H1 (cell line): ENCODE data around the gene PDE6B. TPM values are rescaled to one million over a fixed set of nuclear protein-coding genes. Genes with fewer than 3 reads are reported as not detected.

Experiments used
- CTCF ChIA-PET: fragments of 300-600 bp; sonication (Branson Sonifier 250); formaldehyde crosslinking; loops from one replicate; lab custom pipeline; 2021; ENCODE audit not compliant: partially characterized antibody; lab: Charles Lee
- POLR2A ChIA-PET: fragments of 300-600 bp; sonication (Branson Sonifier 250); formaldehyde crosslinking; loops from one replicate; lab custom pipeline; 2021; ENCODE audit warnings: inconsistent platforms; ENCODE audit not compliant: partially characterized antibody; lab: Charles Lee
- DNase-seq, 2 experiments: peaks; one replicate each; pipeline versions ENCODE4 v3.0.0 to v3.0.0-alpha.2; 2010 to 2022; ENCODE audit warnings: low spot score in 2 of 2, low read depth in 1 of 2, mixed read lengths in 1 of 2
- FAIRE-seq: peaks from 2 replicates; lab custom pipeline; 2011; peaks lifted over from hg19 to GRCh38; lab: Jason Lieb, UNC
- H2AFZ ChIP-seq: 2 replicates; pipeline ENCODE4 v1.8.1; 2012; ENCODE audit warnings: low read length, inconsistent platforms
- H2AK5ac ChIP-seq: 2 replicates; pipeline ENCODE4 v1.6.1; 2013; ENCODE audit warnings: low read depth, low read length
- H2BK120ac ChIP-seq: replicated peaks from 2 replicates; pipeline ENCODE3; 2013; ENCODE audit warnings: low read depth, low read length, inconsistent platforms
- H2BK12ac ChIP-seq: 2 replicates; pipeline ENCODE4 v1.6.1; 2013; ENCODE audit warnings: low read depth, low read length
- H2BK15ac ChIP-seq: 2 replicates; pipeline ENCODE4 v1.6.1; 2013; ENCODE audit warnings: low read length
- H2BK20ac ChIP-seq: 2 replicates; pipeline ENCODE4 v1.6.1; 2013; ENCODE audit warnings: low read length
- H2BK5ac ChIP-seq: 2 replicates; pipeline ENCODE4 v1.6.1; 2013; ENCODE audit warnings: low read depth, low read length
- H3K14ac ChIP-seq: 2 replicates; pipeline ENCODE4 v1.6.1; 2013; ENCODE audit warnings: inconsistent platforms; ENCODE audit not compliant: insufficient read length
- H3K18ac ChIP-seq: 2 replicates; pipeline ENCODE4 v1.6.1; 2013; ENCODE audit warnings: low read length; ENCODE audit errors: extremely low read depth
- H3K23ac ChIP-seq: 2 replicates; pipeline ENCODE4 v1.6.1; 2013; ENCODE audit warnings: inconsistent platforms; ENCODE audit not compliant: insufficient read length
- H3K23me2 ChIP-seq: 2 replicates; pipeline ENCODE4 v1.6.1; 2013; ENCODE audit warnings: low read depth, low read length
- H3K27ac ChIP-seq: 2 replicates; pipeline ENCODE4 v1.6.1; 2011; ENCODE audit warnings: low read depth, low read length, inconsistent platforms
- H3K27me3 ChIP-seq, 4 experiments: replicated peaks in 1 of 4; 1 replicate in 1 of 4; 2 replicates in 3 of 4; pipeline versions ENCODE4 v1.6.1 to v1.8.1; 2011 to 2013; ENCODE audit warnings: low read length in 3 of 4, mild to moderate bottlenecking in 3 of 4, inconsistent platforms in 2 of 4, mixed read lengths in 2 of 4, moderate library complexity in 1 of 4; ENCODE audit not compliant: control insufficient read depth in 3 of 4, insufficient read depth in 3 of 4; ENCODE audit errors: extremely low read depth in 1 of 4
- H3K36me3 ChIP-seq, 4 experiments: 2 replicates each; pipeline versions ENCODE4 v1.6.1 to v1.8.1; 2011 to 2013; ENCODE audit warnings: mild to moderate bottlenecking in 4 of 4, low read length in 3 of 4, moderate library complexity in 2 of 4, control low read depth in 1 of 4, inconsistent platforms in 1 of 4; ENCODE audit not compliant: insufficient read depth in 4 of 4, control insufficient read depth in 2 of 4
- H3K4ac ChIP-seq: replicated peaks from 2 replicates; pipeline ENCODE3; 2013; ENCODE audit warnings: low read length, low read depth, mixed read lengths, inconsistent platforms; ENCODE audit not compliant: insufficient read length
- H3K4me1 ChIP-seq, 4 experiments: replicated peaks in 1 of 4; 1 replicate in 1 of 4; 2 replicates in 3 of 4; pipeline versions ENCODE4 v1.6.1 to v1.8.1; 2011 to 2013; ENCODE audit warnings: low read length in 3 of 4, inconsistent platforms in 2 of 4, mixed read lengths in 1 of 4; ENCODE audit not compliant: insufficient read depth in 4 of 4, control insufficient read depth in 3 of 4
- H3K4me2 ChIP-seq, 2 experiments: 2 replicates each; pipeline versions ENCODE4 v1.6.1 to v1.8.1; 2011 to 2013; ENCODE audit warnings: low read depth in 2 of 2, low read length in 2 of 2, control low read depth in 1 of 2, inconsistent platforms in 1 of 2, mild to moderate bottlenecking in 1 of 2; ENCODE audit not compliant: insufficient read depth in 1 of 2
- H3K4me3 ChIP-seq, 4 experiments: fragments of 200-600, 300-600 bp in 1 of 4; sonication (generic), shearing (Covaris generic), sonication (Bioruptor Twin) in 1 of 4; 2 replicates each; pipeline versions ENCODE4 v1.5.1 to v1.8.1; 2011 to 2016; ENCODE audit warnings: low read length in 4 of 4, low read depth in 3 of 4, control low read depth in 2 of 4, inconsistent platforms in 2 of 4, mild to moderate bottlenecking in 2 of 4, mixed read lengths in 1 of 4, moderate library complexity in 1 of 4; ENCODE audit not compliant: insufficient read depth in 2 of 4; ENCODE audit errors: extremely low read depth in 1 of 4
- H3K56ac ChIP-seq: replicated peaks from 2 replicates; pipeline ENCODE3; 2013; ENCODE audit warnings: low read depth, mild to moderate bottlenecking, mixed read lengths, low read length, inconsistent platforms; ENCODE audit not compliant: insufficient read length
- H3K79me1 ChIP-seq: 2 replicates; pipeline ENCODE4 v1.6.1; 2013; ENCODE audit warnings: low read depth, low read length, control low read depth
- H3K79me2 ChIP-seq, 2 experiments: 2 replicates each; pipeline versions ENCODE4 v1.6.1 to v1.8.1; 2012 to 2013; ENCODE audit warnings: low read length in 2 of 2, mild to moderate bottlenecking in 2 of 2, inconsistent platforms in 1 of 2; ENCODE audit not compliant: insufficient read depth in 2 of 2, control insufficient read depth in 1 of 2
- H3K9ac ChIP-seq, 4 experiments: replicated peaks in 1 of 4; 1 replicate in 1 of 4; 2 replicates in 3 of 4; pipeline versions ENCODE4 v1.6.1 to v1.8.1; 2011 to 2013; ENCODE audit warnings: low read depth in 3 of 4, low read length in 3 of 4, control low read depth in 2 of 4, mild to moderate bottlenecking in 2 of 4, moderate library complexity in 2 of 4, inconsistent platforms in 1 of 4; ENCODE audit errors: extremely low read depth in 1 of 4
- H3K9me3 ChIP-seq, 2 experiments: 2 replicates each; pipeline versions ENCODE4 v1.6.1 to v1.8.1; 2012 to 2013; ENCODE audit warnings: mild to moderate bottlenecking in 2 of 2, moderate library complexity in 2 of 2, control low read depth in 1 of 2, inconsistent platforms in 1 of 2, low read depth in 1 of 2, low read length in 1 of 2, mixed read lengths in 1 of 2; ENCODE audit not compliant: insufficient read depth in 2 of 2
- H4K20me1 ChIP-seq, 2 experiments: replicated peaks in 1 of 2; 2 replicates each; pipeline versions ENCODE3 to v1.8.1; 2011 to 2013; ENCODE audit warnings: inconsistent platforms in 2 of 2, low read length in 2 of 2, mild to moderate bottlenecking in 1 of 2; ENCODE audit not compliant: insufficient read depth in 2 of 2, control insufficient read depth in 1 of 2
- H4K5ac ChIP-seq: 2 replicates; pipeline ENCODE4 v1.6.1; 2013; ENCODE audit warnings: low read length, low read depth, mixed read lengths, inconsistent platforms; ENCODE audit not compliant: insufficient read length
- H4K8ac ChIP-seq: 2 replicates; pipeline ENCODE4 v1.8.0; 2013; ENCODE audit warnings: mild to moderate bottlenecking, moderate library complexity, low read length, inconsistent platforms; ENCODE audit not compliant: insufficient read depth; ENCODE audit errors: extremely low read depth
- H4K91ac ChIP-seq: replicated peaks from 2 replicates; pipeline ENCODE3; 2013; ENCODE audit warnings: low read length, mixed read lengths, inconsistent platforms; ENCODE audit not compliant: insufficient read length
- CHD1 ChIP-seq: IDR thresholded peaks from 2 replicates; pipeline ENCODE4 v1.6.1; 2012; ENCODE audit warnings: low read depth, low read length, improper control_type of control experiment
- EZH2 ChIP-seq: fragments of 200-600 bp; sonication (generic); IDR thresholded peaks from 2 replicates; pipeline ENCODE4 v1.7.1; 2012; ENCODE audit warnings: low read depth, mild to moderate bottlenecking, moderate library complexity, low read length, inconsistent platforms; ENCODE audit not compliant: severe bottlenecking
- HDAC2 ChIP-seq, 2 experiments: fragments of 300-600 bp in 1 of 2; sonication (generic) in 1 of 2; IDR thresholded peaks; 2 replicates each; pipeline ENCODE4 v1.6.1; 2011 to 2012; ENCODE audit warnings: low read depth in 2 of 2, low read length in 2 of 2, mild to moderate bottlenecking in 2 of 2, moderate library complexity in 2 of 2, borderline replicate concordance in 1 of 2, inconsistent platforms in 1 of 2
- KDM5A ChIP-seq: fragments of 200-600 bp; IDR thresholded peaks from 2 replicates; pipeline ENCODE4 v1.7.1; 2012; ENCODE audit warnings: mild to moderate bottlenecking, low read length, inconsistent platforms, mixed read lengths
- PHF8 ChIP-seq: fragments of 200-600 bp; sonication (generic); conservative IDR thresholded peaks from 2 replicates; pipeline ENCODE4 v1.7.1; 2012; ENCODE audit warnings: low read depth, mild to moderate bottlenecking, inconsistent platforms, low read length, moderate library complexity
- RAD21 ChIP-seq, 2 experiments: IDR thresholded peaks in 1 of 2; conservative IDR thresholded peaks in 1 of 2; 2 replicates each; pipeline ENCODE4 v1.6.1; 2011; ENCODE audit warnings: low read depth in 2 of 2, low read length in 2 of 2, improper control_type of control experiment in 1 of 2, inconsistent platforms in 1 of 2, mild to moderate bottlenecking in 1 of 2, moderate library complexity in 1 of 2
- RBBP5 ChIP-seq: IDR thresholded peaks from 2 replicates; pipeline ENCODE4 v1.7.1; 2012; ENCODE audit warnings: low read depth, mild to moderate bottlenecking, inconsistent platforms, low read length, moderate library complexity, borderline replicate concordance
- SIN3A ChIP-seq, 2 experiments: IDR thresholded peaks in 1 of 2; conservative IDR thresholded peaks in 1 of 2; 2 replicates each; pipeline ENCODE4 v1.6.1; 2011 to 2012; ENCODE audit warnings: low read length in 2 of 2, improper control_type of control experiment in 1 of 2, low read depth in 1 of 2, mild to moderate bottlenecking in 1 of 2
- TEAD4 ChIP-seq: IDR thresholded peaks from 2 replicates; pipeline ENCODE4 v1.6.1; 2012; ENCODE audit warnings: low read depth, low read length, inconsistent platforms, mixed read lengths
- WGBS, 2 experiments: shearing (Covaris generic) in 1 of 2; methylation state at CpG; one replicate each; pipeline versions ENCODE4 v1.1.6 to v1.1.7; 2013 to 2015; ENCODE audit warnings: low lambda C conversion rate in 2 of 2, mixed read lengths in 2 of 2, inconsistent platforms in 1 of 2, low coverage in 1 of 2, missing lambda C conversion rate in 1 of 2; ENCODE audit not compliant: insufficient replicate concordance in 2 of 2, insufficient coverage in 1 of 2, insufficient read length in 1 of 2; ENCODE audit errors: extremely low coverage in 1 of 2, missing lambda C conversion rate in 1 of 2; 5-methylcytosine and 5-hydroxymethylcytosine counted together
- polyA plus RNA-seq, 7 experiments: library from polyadenylated mRNA; depleted of rRNA in 3 of 7; stranded (reverse) in 5 of 7; unstranded in 2 of 7; fragments of >200 nt in 5 of 7; fragments of 200-250 nt in 2 of 7; gene quantifications; 1 replicate in 5 of 7; 2 replicates in 1 of 7; 4 replicates in 1 of 7; pipeline versions ENCODE4 v1.2.1 to v1.2.3, GENCODE V29; 2011 to 2013; ENCODE audit warnings: missing spikeins in 2 of 7, mixed read lengths in 2 of 7
- total RNA-seq: library from RNA; stranded (reverse); fragmentation: NEBNext Ultra II Directional; extraction: Animal tissue kit (Norgen Biotek cat#: 25700); gene quantifications from 2 replicates; pipeline ENCODE4 v1.2.1, GENCODE V29; 2021
- TF ChIP-seq, protein P1 (sequence below): IDR thresholded peaks from 2 replicates; pipeline ENCODE4 v1.6.1; 2012; ENCODE audit warnings: inconsistent platforms

Gene PDE6B
- total and polyA plus RNA-seq, 2 of the 8 experiments (the other 6 are each of a cell fraction or from before 2014, with no cell fraction given): 4.1 to 8.4 TPM

DNA sequence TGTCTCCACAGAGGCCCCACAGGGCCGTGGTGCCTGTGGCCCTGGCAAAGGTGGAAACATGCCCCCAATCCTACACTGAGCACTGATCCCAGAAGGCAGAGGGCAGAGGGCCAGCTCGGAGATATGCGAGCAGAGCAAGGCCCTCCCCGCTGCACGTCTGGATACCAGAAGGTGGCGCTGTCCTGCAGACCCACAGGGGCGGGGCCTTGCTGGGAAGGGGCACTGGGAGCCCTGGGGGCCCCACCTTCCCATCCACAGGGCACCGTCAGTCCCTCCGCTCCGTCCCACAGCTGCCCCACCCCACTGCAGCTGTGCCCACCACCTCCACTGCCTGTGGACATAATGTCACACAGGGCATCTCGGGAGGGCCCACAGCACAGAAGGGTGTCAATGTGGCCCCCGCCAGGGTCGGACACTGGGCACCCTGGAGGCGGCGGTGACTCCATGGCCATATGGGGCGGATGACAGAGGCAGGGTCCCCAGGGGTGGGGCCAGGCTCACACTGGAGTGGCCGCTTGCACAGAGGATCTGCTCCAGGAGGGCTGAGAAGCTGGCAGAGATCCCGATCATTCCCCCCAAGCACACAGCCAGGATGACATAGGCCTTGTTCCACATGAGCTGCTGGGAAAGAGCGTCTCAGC, 58.7 kb downstream of the PDE6B start:
- no peak overlapping the region for H3K4ac ChIP-seq
- no peak overlapping the region for H4K91ac ChIP-seq
- CTCF ChIA-PET: interaction anchor here (0.6 to 5.7 kb wide), 31 partner anchors 8 to 295 kb away, joined by 3 to 65 read pairs (median 4); partner anchors contain the start of genes ATP5ME and MYL5
- H3K79me2 ChIP-seq: no peaks in the 10 kb centered on the region
- H3K4me3 ChIP-seq: no peak overlapping the region
- no peak overlapping the region for H4K8ac ChIP-seq
- H3K27me3 ChIP-seq: no peaks in the 10 kb centered on the region; a peak in 2 of 7 replicates
- no peak overlapping the region for H2AK5ac ChIP-seq
- H2AFZ ChIP-seq: no peak overlapping the region
- H3K4me1 ChIP-seq: peaks cover 0 to 25% (median 13%) of the 10 kb centered on the region in 4 experiments; a peak in 6 of 7 replicates
- H4K5ac ChIP-seq: no peak overlapping the region
- H2BK120ac ChIP-seq: no peak overlapping the region
- peak in 1 of 2 experiments; percentile 91 for DNase-seq
- H3K36me3 ChIP-seq: no peaks in the 10 kb centered on the region
- H3K9ac ChIP-seq: peak overlapping the region in 2 of 4 experiments; percentile 26 to 29; a peak in 2 of 7 replicates
- H3K9me3 ChIP-seq: no peaks in the 10 kb centered on the region
- H2BK15ac ChIP-seq: no peak overlapping the region
- H4K20me1 ChIP-seq: peaks cover 0 to 10% of the 10 kb centered on the region in 2 experiments
- H3K14ac ChIP-seq: no peak overlapping the region
- H2BK20ac ChIP-seq: no peak overlapping the region
- no peak overlapping the region for H3K56ac ChIP-seq
- POLR2A ChIA-PET: interaction anchor here (0.8 to 6.3 kb wide), 11 partner anchors 8 to 108 kb away, joined by 3 to 34 read pairs (median 4); partner anchors contain the start of genes ATP5ME, MYL5 and TMEM271
- H3K79me1 ChIP-seq: no peaks in the 10 kb centered on the region
- no peak for FAIRE-seq
- no peak overlapping the region for H3K4me2 ChIP-seq
- peaks cover 3% of the 10 kb centered on the region; the same call in 1 of the 2 replicates for H3K23me2 ChIP-seq
- WGBS, 2 experiments: 50% methylated on average over 13 of the region's 19 CpGs; no CpG with 5 or more reads in 1 of the 2 experiments
- peak overlapping the region; percentile 23; the same call in 1 of the 2 replicates for H2BK12ac ChIP-seq
- peak overlapping the region; percentile 68 for H2BK5ac ChIP-seq
- no peak overlapping the region for H3K23ac ChIP-seq
- H3K27ac ChIP-seq: no peak overlapping the region
- peak overlapping the region; percentile 24 for H3K18ac ChIP-seq
- TF ChIP-seq SIN3A (conservative IDR thresholded peaks at IDR 0.05 in 1 of 2, IDR thresholded peaks at IDR 0.05 in 1 of 2; ENCODE audit: low read depth in 1 of 2, low read length in 2 of 2) (0 out of 4 replicates have a peak, but pooled peaks of 1 of the 2 experiments have one; percentile 19), EZH2 (no peak), CHD1 (no peak), PHF8 (no peak), RBBP5 (no peak), HDAC2 (IDR thresholded peaks at IDR 0.05; ENCODE audit: borderline replicate concordance in 1 of 2, low read depth in 2 of 2, low read length in 2 of 2) (no peak), RAD21 (IDR thresholded peaks at IDR 0.05 in 1 of 2, conservative IDR thresholded peaks at IDR 0.05 in 1 of 2; ENCODE audit: low read depth in 2 of 2, low read length in 2 of 2) (peak; percentile 55 to 65), KDM5A (no peak), TEAD4 (peak; percentile 75)
- TF ChIP-seq, protein P1, sequence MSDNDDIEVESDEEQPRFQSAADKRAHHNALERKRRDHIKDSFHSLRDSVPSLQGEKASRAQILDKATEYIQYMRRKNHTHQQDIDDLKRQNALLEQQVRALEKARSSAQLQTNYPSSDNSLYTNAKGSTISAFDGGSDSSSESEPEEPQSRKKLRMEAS: no peak; the same call in 1 of the 2 replicates
